GM18951 (cell line): ENCODE measurements around the gene MORF4L2.
A peak's percentile ranks its signal among the peaks of the same experiment; 100 is the strongest.

Source experiments
- POLR2A ChIP-seq: IDR thresholded peaks from 4 replicates; pipeline ENCODE4 v1.6.1; 2011; ENCODE audit warnings: mild to moderate bottlenecking; ENCODE audit not compliant: insufficient read length, insufficient read depth; ENCODE audit errors: extremely low read depth
- in situ Hi-C: fragments of 300-500 bp; cut with MboI; formaldehyde crosslinking; loops from one replicate; pipeline ENCODE4 v1.12.0; 2022; ENCODE audit warnings: low sequenced_read_pairs, mixed read lengths, inconsistent platforms; ENCODE audit not compliant: unreplicated experiment

MORF4L2 gene, protein sequence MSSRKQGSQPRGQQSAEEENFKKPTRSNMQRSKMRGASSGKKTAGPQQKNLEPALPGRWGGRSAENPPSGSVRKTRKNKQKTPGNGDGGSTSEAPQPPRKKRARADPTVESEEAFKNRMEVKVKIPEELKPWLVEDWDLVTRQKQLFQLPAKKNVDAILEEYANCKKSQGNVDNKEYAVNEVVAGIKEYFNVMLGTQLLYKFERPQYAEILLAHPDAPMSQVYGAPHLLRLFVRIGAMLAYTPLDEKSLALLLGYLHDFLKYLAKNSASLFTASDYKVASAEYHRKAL

DNA sequence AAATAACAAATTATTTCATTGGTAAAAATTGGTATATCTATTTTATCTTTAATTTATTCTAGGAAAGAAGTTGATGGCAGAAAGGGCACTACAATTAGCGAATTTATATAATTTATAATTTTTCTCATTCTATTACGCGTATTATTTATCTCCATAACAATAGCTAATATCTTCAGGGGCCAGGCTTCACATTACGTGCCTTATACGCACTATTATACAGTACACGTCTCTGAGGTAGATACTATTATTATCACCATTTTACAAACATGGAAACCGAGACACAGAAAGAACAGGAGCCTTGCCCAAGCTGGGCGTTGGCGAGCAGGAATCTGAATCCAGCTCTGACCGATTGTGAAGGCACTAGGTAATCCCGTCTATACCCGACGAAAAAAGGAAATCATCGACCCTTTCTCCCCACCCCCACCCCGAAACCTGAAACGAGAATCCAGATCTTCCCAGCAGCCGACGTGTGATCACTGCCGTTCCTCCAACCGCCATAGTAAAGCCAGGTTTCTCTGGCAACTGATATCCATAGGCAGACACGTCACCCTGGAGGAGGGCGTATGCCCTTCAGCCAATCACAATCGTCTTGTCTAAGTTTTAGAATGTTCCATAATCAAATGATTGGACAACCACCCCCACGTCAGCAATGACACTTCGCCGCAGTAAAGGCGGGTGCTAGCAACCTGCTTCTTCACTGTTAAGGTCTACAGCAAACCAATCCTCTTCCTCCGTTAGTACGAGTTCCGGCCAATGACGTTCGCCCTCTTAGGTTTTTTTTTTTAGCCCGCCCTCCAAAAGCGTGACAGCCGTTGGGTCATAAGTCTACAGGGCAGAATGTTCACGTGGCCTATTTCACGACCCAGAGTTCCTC, at the start of gene MORF4L2:
Gene MORF4L2, minus strand, starts transcription at position 501 of the 874 bp plus-strand sequence. CDS start 9,672 bp downstream, outside the sequence.
- in situ Hi-C loops: no loop called here
- TF ChIP-seq POLR2A: peak; percentile 82

DNA sequence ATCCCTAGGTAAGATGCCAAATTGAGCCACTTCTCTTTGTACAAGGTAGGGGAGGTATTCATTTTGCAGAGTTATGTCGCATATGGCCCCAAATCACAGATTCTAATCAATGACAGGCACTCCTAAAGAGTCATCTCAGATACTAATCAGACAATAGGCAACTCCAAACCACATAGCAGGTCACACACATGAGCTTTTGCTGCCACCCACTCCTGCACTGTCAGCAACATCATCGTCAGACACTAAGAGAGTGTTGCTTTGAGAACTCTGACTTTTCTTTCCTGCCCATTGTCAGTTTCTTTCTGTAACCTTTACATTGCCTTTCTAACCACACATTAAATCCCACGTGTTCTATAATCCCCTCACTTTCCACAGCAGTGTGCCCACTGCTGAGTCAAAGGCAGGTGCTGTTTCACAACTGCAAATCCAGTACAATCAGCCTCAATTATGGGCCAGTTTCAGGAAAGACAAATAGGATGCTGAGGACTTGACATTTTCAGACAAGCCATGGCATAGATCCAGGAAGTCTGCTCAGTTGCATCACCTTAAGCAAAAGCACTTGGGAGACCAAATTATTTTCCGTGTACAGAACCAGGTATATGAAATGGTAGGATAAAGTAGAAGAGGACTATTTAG, 47.7 kb upstream of the MORF4L2 start:
- TF ChIP-seq POLR2A: no peak
- in situ Hi-C loops: no loop called here

DNA sequence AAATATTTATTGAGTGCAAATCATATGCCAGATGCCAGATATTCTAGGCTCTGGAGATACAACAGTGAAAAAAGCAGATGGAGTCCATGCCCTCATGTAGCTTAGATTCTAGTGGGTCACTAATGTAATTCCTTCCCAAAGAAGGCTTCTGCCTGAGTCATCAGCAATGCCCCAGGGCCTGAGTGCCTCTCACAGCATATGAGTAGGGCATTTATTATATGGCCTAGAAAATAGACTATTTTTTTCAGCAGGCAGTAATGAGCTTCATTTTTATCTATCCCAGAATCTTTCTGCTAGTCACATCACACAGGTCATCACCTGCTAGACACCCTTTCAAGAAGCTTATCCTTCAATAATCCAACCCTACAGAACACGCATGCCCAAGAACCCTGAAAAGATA, 46.5 kb upstream of the MORF4L2 start:
- in situ Hi-C loops: no loop called here
- TF ChIP-seq POLR2A: no peak

DNA sequence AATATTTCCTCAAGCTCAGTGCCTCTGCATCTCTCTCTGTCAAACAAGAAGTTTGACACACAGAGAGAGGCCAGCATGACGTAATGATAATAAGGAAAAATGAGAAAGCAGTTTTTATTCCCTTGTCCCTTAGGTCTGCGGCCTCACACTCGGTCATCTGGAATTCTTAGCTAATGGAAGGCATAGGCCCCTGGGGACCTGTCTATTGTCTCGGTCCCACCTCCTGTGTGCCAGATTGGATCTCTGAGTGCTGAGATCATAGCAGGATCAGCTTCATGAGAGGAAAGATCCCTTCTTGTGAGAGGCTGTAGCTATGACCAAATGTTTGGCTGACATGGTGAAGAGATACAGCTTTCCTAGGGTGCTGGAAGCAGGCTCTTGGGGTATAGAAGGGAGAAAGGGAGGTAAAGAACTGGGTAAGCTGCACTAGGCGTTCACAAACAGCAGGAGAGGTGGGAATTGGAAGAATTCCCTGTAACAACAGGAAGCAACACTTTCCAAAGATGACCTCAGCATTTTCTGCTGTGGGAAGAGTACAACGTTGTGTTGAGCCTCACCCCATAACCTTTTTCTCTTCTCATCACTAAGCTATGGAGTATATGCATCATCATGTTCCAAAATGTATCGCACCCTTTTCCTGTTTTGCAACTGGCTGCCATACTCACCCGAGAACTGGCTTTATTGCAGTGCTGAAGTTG, 44.4 kb upstream of the MORF4L2 start:
- TF ChIP-seq POLR2A: no peak
- in situ Hi-C loops: no loop called here

DNA sequence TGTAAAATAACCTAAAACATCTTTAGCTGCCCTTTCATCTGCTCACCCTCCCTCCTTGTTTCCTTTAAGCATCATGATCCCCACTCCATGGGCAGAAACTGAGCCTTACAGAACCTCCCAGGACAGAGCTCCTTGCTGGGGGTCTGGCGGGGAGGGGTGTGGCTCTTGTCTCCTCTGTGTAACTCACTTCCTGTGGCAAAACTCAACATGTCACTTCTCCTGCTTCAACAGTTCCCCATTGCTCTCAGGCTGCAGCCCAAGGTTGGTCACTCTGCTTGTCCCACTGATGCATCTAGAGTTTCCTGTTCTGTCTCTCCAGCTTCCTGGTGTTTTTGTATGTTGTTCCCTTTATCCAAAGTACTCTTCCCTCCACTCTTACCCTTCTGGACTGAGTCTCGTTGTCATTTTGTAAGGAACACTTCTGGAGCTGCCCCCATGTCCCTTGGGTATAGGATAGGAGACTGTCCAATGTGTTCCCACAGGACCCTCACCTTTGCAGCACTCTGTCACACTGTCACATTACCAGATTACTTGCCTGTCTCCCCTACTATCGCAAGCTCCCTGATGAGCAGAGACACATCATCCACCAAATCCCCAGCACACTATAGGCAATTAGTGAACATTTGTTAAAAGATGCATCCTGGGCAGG, 43.8 kb upstream of the MORF4L2 start:
- no peak for TF ChIP-seq POLR2A
- in situ Hi-C loops: no loop called here

DNA sequence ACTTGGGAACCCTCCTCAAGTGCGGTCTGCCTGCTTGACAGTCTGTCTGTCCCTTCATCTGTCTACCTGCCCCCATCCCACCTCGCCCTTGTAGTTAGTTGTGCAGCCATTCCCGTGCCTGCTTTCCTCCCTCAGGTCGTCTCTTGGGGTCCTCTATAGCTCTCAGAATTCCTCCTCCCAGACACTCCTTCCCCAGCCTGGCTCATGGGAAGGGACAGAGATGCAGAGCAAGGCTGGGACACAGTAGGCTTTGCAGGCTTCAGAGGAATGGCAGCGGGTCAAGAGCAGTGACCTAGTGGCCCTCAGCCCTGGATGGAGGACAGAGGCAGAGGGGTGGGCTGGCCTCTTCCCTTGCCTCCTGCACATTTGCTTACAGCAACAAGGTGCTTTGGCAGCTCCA, 42.5 kb upstream of the MORF4L2 start:
- in situ Hi-C loops: no loop called here
- no peak for TF ChIP-seq POLR2A

DNA sequence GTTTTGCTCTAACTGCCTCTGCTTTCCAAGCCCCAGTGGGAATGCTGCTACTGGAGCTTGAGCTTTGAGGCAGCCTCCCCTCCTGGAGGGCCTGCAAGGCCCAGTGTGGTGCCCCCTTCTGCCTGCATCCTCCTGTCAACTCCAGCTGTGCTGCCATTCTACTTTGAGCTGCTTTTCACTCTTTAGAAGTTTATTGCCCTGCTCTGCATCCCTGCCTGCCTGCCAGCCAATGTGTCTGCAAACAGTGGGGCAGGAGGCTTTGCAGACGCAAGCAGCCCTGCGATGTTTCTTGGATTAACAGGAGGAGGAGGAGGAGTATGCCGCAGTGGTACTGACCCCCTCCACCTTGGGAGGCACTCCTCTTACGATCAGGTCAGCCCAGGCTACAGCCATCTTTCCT, 40.6 kb upstream of the MORF4L2 start:
- no peak for TF ChIP-seq POLR2A
- in situ Hi-C loops: no loop called here

DNA sequence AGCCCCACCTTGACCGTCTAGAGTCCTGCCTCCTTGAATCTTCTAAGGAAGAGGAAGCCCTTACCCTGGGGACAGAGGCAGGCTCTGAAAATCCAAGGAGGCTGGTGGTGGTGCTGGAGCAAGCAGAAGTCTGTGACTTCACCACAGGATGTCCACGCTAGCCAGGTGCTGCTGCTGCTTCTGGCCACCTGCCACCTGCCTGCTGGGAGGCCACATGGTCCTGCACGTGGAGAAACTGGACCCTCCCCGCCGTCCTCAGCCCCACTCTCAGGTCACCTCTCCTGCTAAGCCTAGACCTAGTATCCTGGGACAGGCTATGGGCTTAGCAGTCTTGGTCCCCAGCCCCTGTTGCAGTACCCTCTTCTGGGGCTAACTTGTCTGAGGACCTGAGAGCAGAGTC, 40.0 kb upstream of the MORF4L2 start:
- no peak for TF ChIP-seq POLR2A
- in situ Hi-C loops: no loop called here

DNA sequence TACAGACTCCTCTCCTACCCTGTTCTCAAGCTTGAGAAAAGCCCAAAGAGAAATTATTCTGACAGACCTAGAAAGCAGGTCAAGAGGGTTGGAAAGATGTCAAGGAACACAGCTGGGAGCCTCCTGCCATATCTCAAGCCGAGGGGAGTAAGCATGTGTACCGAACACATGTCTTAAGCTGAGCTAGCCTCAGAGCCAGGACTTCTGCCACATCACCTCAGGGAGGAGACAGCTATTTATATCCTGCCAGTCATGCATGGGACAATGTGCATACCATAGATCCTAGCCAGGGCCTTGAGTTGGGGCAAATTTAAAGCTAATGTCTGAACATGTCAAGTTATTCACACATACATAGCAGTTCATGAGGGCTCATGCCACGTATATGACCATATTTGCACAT, 36.0 kb upstream of the MORF4L2 start:
- TF ChIP-seq POLR2A: no peak
- in situ Hi-C loops: no loop called here

DNA sequence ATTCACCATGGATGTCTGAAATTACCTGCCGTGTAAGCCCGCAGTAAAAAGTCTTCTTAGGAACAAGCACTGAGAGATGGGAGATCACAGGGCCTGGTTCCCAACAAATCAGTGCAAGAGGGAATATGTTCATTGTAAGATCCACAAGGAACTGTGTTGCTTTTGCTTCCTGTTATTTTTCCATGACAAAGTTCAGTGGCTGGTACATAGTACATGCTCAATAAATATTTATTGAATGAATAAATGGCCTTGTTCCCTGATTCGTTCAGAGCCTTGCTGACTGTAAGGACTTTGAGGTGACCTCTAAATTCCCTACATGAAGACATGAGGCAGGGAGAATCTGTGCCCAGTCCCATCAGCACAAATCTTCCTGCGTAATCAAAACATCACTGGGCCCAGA, 31.6 kb upstream of the MORF4L2 start:
- TF ChIP-seq POLR2A: no peak
- in situ Hi-C loops: no loop called here

DNA sequence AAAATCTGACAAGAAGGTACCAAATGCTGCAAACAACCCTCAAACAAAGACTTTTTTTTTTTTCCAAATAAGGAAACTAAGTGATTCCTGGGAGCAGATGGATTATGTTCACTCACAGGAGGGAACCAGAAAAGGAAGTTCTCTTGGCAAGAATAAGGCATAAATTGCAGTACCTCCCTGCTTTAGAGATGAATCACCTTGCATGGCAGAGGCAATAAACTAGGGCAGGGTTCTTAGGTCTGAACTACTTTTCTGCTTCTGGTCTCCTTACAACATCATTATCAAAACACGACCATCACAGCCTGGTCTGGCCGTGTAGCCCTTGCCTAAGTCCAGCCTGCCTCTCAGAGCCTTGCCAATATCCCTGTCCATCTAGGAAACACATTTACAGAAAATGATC, 30.5 kb upstream of the MORF4L2 start:
- in situ Hi-C loops: no loop called here
- no peak for TF ChIP-seq POLR2A

DNA sequence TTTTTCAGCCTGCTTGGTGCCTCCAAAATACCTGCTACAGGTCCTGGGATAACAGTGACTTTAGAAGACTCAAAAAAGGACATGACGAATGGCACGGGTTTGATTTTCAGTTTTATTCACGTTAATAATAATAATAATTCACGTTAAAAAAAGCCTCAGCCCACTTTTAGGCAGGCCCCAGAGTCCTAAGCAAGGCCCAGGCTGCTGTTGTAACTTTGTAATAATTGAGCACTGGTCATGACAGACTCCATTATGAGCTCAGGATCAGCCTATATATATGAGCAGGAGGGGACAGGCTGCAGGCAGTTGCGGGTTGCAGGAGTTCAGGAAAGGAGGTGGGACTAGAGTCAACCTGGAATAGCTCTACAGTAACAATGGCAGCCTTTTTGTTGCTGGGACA, 24.1 kb upstream of the MORF4L2 start, which contains the start of gene TMEM31:
Gene TMEM31, plus strand, starts transcription at position 301 of the 400 bp plus-strand sequence. CDS start 1,350 bp downstream, outside the sequence.
- TF ChIP-seq POLR2A: no peak
- in situ Hi-C loops: no loop called here
